T-helper 1 cell treated with Interleukin-12 subunit alpha and Interleukin-12 subunit beta and Interleukin-4 antibody, amounts not matched to agents 30 μg/mL and 1 μg/mL, for 36 hours (primary cell): ENCODE data around the gene BUB1B.

ENCODE experiments used
- H3K27ac Mint-ChIP-seq: one replicate; pipeline ENCODE4 v1.8.0; 2021; ENCODE audit warnings: mild to moderate bottlenecking, mixed read lengths
- H3K27me3 Mint-ChIP-seq: one replicate; pipeline ENCODE4 v1.8.0; 2021; ENCODE audit warnings: low read depth, mixed read lengths
- H3K36me3 Mint-ChIP-seq: one replicate; pipeline ENCODE4 v1.8.0; 2021; ENCODE audit warnings: low read depth, mixed read lengths
- H3K4me1 Mint-ChIP-seq: one replicate; pipeline ENCODE4 v1.8.0; 2021; ENCODE audit warnings: low read depth, mixed read lengths
- H3K4me3 Mint-ChIP-seq: one replicate; pipeline ENCODE4 v1.8.0; 2021; ENCODE audit warnings: mild to moderate bottlenecking, moderate library complexity, mixed read lengths
- H3K9me3 Mint-ChIP-seq: one replicate; pipeline ENCODE4 v1.8.0; 2021; ENCODE audit warnings: mixed read lengths

BUB1B gene

DNA sequence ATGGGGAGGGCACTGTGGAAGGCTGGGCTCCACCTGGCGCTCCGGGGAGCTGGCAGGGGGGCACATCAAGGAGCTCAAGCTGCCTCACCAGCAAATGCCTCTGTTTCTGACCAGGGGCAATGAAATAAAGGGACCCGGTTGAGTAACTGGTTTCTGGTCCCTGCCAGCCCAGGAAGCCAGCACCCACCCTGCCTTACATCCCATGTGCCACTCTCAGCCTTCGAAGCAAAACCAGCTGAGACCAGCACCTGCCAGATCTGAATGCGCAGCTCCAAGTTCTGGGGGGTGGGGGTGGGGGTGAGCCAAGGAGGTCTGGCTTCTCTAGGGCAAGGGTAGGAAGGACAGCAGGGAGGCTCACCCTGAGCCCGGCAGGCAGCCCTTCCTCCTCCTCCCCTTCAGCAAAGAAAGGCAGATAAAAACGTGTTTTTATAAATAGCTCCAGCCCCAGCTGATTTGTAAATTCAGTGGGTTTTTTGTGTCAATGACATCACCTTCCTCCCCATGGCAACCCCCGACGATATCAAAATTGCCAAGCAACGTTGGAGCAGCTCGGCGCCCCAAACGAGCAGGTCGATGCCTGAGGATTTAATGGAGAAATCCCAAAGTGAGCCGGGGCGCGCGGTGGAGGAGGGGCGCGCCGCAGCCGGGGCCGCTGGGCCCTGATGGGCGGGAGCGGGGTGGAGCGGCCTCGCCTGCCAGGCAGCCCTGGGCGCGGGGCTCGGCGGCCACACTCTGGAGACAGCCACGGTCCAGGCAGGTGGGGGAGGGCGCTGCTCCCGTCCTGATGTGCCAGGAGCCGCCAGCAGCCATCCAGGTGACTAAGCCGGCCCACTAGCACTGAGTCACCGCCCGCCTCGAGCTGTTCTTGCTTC, 77.9 kb downstream of the BUB1B start, which contains the start of gene PAK6:
TSS of gene PAK6 (plus strand) at position 532 of the 872 bp plus-strand sequence. CDS start 25,723 bp downstream, outside the sequence.
- H3K9me3 Mint-ChIP-seq: no peaks in the 10 kb centered on the region
- H3K27me3 Mint-ChIP-seq: peaks cover 30% of the 10 kb centered on the region
- H3K36me3 Mint-ChIP-seq: no peaks in the 10 kb centered on the region
- H3K4me1 Mint-ChIP-seq: peaks cover 11% of the 10 kb centered on the region
- no peak within 1 kb of the TSS for H3K27ac Mint-ChIP-seq
- no peak within 1 kb of the TSS for H3K4me3 Mint-ChIP-seq

DNA sequence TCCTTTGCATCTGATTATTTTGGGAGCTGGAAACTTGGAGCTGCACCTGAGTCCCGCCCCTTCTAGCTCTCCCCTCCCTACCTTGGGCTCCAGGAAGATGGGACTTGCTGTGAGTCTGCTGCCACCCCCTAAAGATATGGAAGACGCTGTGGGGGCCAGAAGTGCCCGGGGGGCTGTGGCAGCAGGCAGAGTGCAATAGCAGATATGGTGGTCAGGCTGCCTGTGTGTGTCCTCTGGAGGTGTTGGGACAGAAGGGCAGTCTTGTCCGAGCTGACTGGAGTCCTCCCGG, 78.5 kb downstream of the BUB1B start:
- Mint-ChIP-seq H3K27ac (no peak overlapping the region), H3K27me3 (peaks cover 30% of the 10 kb centered on the region), H3K4me3 (no peak overlapping the region), H3K9me3 (no peaks in the 10 kb centered on the region), H3K36me3 (no peaks in the 10 kb centered on the region), H3K4me1 (peaks cover 11% of the 10 kb centered on the region)

DNA sequence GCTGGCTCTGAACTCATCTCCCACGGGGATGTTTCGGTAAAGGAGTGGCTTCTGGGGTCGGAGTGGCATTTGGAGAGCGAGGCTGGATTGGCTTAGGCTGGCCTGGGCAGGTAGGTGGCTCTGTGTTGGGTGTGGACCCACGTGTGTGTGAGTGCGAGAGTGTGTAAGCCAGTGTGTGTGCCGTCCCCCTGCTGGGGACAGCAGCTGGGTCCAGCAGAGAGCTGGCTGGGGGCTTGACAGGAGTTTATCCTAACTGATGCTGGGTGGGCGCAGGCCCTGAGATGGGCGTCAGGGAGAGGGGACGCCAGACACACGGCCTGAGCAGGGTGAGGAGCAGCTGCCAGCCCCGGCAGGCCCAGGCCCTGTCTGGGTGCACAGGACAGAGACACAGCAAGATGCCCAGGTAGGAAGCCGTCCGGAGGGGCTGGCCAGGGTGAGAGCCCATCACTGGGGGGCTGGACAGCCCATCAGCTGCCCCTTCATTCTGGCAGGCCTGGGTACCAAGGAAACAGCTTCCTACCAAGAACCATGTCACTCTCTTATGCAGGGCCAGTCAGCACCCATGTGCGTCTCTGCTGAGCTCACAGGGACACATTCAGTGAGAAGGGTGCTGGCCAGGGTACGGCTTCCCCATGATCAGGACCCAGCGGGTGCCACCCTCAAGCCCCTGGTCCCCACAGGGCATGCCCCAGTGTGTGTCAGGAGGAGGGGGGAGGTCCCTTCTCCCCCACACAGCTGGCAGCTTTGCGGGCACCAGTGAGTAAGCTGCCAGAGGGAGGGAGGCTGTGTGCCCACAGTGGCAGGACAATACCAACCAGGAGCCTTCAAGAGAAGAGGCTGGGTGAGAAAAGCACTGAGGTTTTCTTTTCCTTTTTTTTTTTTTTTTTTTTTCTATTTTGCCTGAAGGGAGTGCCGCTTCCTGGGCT, 79.1 kb downstream of the BUB1B start:
- peaks cover 30% of the 10 kb centered on the region for H3K27me3 Mint-ChIP-seq
- no peaks in the 10 kb centered on the region for H3K36me3 Mint-ChIP-seq
- H3K4me1 Mint-ChIP-seq: peaks cover 11% of the 10 kb centered on the region
- no peak overlapping the region for H3K27ac Mint-ChIP-seq
- no peaks in the 10 kb centered on the region for H3K9me3 Mint-ChIP-seq
- H3K4me3 Mint-ChIP-seq: no peak overlapping the region

DNA sequence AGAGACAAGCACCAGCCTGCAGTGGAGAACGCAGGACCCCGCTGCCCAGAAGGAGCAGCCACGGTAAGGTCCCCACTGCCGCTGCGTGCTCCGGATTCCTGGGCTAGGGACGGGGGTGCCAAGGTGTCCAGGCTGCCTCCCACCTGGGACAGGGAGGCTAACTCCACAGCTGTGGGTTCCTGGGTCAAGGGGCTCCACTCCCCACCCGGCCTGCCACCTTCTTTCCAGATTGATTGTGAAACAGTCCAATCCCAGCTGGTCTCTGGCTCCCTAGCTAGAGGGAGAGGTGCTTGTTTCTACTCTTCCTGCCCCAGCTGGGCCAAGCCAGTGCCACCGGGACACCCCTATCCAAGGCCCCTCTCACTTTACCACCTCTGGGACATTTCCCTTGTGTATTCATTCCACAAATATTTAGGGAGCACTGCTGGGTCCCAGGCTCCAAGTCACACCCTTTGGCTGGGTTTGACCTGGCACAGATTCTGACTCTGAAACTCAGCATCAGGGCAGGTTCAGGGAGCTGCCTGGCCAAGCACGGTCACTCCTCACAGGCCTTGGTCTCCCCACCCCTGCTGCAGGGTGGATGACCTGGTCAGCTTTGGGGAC, 79.9 kb downstream of the BUB1B start:
- H3K36me3 Mint-ChIP-seq: no peaks in the 10 kb centered on the region
- no peak overlapping the region for H3K27ac Mint-ChIP-seq
- no peaks in the 10 kb centered on the region for H3K9me3 Mint-ChIP-seq
- H3K27me3 Mint-ChIP-seq: peaks cover 30% of the 10 kb centered on the region
- H3K4me3 Mint-ChIP-seq: no peak overlapping the region
- H3K4me1 Mint-ChIP-seq: peaks cover 11% of the 10 kb centered on the region

DNA sequence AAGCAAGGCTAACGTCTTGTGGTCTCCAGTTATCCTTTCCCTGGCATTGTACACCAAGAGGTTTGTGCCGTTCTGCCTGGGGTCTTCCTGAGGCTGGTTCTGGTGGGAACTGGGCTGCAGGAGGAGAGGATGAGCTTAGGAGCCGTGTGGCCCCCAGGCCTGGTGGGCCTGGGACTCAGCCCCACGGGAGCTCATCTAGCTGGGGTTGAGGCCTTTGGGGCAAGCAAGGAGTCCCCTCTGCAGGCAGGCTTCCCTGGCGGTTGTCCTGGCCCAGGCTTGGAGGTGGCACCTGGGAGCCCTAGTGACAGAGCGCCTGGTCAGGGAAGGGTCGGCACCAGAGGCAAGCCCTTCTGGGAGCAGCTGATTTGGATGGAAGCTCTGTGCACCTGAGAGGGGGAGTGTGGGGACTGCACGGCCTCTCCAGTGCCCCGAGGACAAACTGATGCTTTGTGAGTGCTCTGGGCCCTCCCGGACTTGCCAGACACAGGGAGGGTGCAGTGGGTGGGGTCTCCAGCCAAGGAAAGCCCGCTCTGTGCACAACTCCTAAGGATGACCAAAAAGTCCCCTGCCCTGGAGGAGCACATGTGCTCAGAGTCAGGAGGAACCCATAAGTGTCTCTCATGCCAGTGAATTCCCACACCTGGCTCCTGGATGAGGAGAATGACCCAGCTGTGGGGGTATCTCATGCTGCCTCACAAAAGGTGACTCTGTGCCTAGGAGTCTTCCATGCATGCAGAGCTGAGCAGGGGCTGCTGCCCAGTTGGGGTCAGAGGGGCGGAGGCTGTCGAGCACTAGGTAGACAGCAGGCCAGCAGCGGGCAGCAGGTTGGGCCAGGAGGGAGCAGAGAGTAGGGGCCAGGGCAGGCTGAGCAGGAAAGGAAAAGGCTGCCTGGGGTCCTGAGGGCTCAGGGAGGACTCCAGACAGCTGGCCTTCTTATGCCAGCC, 80.7 kb downstream of the BUB1B start:
- Mint-ChIP-seq H3K4me1 (peaks cover 11% of the 10 kb centered on the region), H3K27ac (no peak overlapping the region), H3K27me3 (peaks cover 33% of the 10 kb centered on the region), H3K4me3 (no peak overlapping the region), H3K36me3 (no peaks in the 10 kb centered on the region), H3K9me3 (no peaks in the 10 kb centered on the region)

DNA sequence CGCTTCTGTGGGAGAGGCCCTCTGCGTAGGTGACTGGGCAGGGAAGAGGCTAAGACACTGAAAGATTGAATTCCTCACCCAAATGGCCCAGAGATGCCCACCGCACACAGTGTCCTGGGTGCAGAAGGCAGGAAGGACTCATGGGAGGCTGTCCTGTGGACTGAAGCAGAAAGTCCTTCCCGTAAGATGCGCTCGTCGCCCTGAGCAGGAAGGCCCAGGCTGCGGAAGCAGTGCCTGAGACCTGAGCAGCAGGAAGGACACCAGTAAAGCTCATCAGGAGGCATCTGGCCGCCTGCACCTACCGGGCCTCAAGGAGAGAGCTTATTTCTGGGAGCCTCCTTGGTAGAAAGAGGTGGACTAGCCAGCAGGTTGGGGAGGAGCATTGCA, 81.3 kb downstream of the BUB1B start:
- no peaks in the 10 kb centered on the region for H3K36me3 Mint-ChIP-seq
- no peaks in the 10 kb centered on the region for H3K9me3 Mint-ChIP-seq
- H3K27me3 Mint-ChIP-seq: peaks cover 30% of the 10 kb centered on the region
- H3K4me1 Mint-ChIP-seq: peaks cover 11% of the 10 kb centered on the region
- H3K27ac Mint-ChIP-seq: no peak overlapping the region
- H3K4me3 Mint-ChIP-seq: no peak overlapping the region

DNA sequence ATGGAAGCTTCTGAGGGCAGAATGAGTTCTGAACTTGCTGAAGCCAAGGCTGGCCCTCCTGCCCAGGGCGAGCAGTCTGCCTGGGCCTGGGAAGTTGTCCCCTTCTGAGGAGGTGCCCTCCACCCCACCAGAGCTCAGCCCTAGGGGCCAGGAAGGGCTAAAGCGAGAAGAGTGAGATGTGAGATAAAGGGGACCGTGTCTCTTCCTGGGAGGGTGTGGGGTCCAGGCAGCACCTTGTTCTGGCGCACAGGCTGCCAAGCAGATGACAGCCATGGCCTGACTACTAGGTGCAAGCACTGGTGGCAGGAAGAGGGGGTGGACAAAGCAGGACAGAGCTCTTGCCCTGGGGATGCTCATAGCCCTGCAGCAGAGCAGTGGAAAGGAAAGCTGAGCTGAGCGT, 81.7 kb downstream of the BUB1B start:
- no peaks in the 10 kb centered on the region for H3K9me3 Mint-ChIP-seq
- no peaks in the 10 kb centered on the region for H3K36me3 Mint-ChIP-seq
- H3K4me1 Mint-ChIP-seq: peaks cover 11% of the 10 kb centered on the region
- peaks cover 29% of the 10 kb centered on the region for H3K27me3 Mint-ChIP-seq
- H3K27ac Mint-ChIP-seq: no peak overlapping the region
- H3K4me3 Mint-ChIP-seq: no peak overlapping the region

DNA sequence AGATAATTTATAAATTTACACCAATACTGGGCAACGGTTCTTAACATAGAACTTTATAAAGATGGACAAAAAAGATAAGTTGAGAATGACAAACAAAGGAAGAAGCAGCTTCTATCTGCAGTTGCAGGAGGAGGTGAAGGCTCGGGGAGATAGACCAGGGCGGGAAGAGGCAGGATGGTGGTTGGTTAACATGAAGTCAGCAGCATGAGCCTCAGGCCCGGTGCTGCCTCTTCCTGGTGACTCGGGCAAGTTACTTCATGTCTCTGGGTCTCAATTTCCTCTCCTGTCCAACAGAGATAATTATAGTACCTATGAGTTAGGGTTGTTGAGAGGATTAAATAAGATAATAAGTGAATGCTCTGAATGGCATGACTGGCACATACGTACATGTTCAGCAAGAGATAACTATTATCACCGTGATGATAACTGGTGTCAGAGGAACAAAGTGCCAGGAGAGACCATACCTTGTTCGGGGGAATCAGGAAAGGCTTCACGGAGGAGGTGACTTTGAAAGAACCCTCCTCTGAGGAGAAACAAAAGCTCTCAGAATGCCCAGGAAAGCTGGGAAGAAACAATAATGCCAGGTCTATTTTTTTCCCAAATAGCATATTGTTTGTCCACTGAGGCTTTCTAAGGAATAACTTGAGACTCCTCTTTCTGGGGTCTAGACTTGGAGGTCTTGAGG, 82.4 kb downstream of the BUB1B start:
- H3K4me1 Mint-ChIP-seq: peaks cover 8% of the 10 kb centered on the region
- no peak overlapping the region for H3K27ac Mint-ChIP-seq
- H3K27me3 Mint-ChIP-seq: peaks cover 22% of the 10 kb centered on the region
- no peaks in the 10 kb centered on the region for H3K9me3 Mint-ChIP-seq
- no peak overlapping the region for H3K4me3 Mint-ChIP-seq
- H3K36me3 Mint-ChIP-seq: no peaks in the 10 kb centered on the region

DNA sequence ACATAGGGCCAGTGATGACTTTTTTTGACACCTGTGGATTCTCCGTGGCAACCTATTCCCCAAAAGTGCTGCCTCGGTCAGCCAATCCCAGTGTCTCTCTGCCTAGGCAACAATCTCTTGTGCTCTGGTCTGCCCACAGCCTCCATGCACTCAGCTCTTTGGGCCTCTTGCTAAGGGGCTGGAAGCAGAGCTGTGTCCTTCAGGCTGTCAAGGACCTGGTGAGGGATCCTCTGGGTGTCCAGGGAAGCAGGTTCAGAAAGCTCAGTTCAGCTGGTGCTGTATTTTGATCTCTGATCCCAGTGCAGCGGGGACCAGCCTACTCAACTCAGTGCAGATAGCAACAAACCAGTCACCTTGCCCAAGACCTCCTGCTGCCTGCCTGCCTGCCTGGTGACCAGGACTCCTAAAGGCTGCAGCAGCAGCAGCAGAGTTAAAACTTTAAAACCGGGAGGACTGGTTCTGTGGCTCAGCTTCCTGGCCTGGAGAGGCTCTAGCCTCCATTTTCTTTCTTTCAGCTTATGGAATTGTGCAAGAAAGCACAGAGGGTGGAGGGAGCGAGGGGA, 84.2 kb downstream of the BUB1B start:
- H3K27ac Mint-ChIP-seq: no peak overlapping the region
- H3K27me3 Mint-ChIP-seq: peaks cover 16% of the 10 kb centered on the region
- H3K9me3 Mint-ChIP-seq: no peaks in the 10 kb centered on the region
- H3K4me1 Mint-ChIP-seq: peaks cover 5% of the 10 kb centered on the region
- H3K36me3 Mint-ChIP-seq: no peaks in the 10 kb centered on the region
- no peak overlapping the region for H3K4me3 Mint-ChIP-seq

DNA sequence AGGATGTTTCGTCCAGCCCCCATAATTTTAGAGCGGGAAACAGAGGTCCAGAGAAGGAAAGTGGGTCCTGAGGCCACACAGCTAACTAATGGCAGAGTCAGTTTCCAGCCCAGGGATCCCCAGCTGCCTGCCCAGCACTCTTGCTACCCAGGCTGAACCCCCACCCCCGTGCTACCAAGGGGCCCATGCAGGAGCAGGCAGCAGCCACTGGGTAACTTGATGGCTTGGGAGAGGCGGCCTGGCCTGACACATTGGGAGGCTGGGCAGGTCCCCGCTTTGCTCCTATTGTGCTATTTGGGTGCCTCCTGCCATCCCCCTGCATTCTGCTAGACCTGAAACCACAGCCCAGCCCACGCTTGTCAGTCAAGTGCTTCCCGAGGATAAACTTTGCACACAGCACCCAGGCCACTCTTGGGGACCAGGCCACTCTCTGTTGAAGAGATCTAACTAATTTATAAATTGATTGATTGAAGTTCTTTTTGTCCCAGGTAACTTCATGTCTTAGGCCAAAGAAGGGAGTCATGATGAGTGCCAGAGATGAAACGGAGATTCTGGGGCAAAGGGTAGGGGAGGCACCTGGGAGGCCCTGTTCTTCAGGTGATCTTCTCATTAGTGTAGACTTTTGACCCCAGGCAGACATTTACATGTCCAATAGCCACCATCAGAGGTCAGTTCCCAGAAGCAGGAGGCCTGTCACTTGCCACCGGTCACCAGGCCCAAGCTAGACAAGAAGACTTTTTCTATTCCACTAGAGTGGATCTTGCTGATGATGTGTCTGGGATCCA, 85.0 kb downstream of the BUB1B start:
- no peak overlapping the region for H3K27ac Mint-ChIP-seq
- no peaks in the 10 kb centered on the region for H3K9me3 Mint-ChIP-seq
- H3K27me3 Mint-ChIP-seq: peaks cover 22% of the 10 kb centered on the region
- no peaks in the 10 kb centered on the region for H3K36me3 Mint-ChIP-seq
- peaks cover 5% of the 10 kb centered on the region for H3K4me1 Mint-ChIP-seq
- H3K4me3 Mint-ChIP-seq: no peak overlapping the region

DNA sequence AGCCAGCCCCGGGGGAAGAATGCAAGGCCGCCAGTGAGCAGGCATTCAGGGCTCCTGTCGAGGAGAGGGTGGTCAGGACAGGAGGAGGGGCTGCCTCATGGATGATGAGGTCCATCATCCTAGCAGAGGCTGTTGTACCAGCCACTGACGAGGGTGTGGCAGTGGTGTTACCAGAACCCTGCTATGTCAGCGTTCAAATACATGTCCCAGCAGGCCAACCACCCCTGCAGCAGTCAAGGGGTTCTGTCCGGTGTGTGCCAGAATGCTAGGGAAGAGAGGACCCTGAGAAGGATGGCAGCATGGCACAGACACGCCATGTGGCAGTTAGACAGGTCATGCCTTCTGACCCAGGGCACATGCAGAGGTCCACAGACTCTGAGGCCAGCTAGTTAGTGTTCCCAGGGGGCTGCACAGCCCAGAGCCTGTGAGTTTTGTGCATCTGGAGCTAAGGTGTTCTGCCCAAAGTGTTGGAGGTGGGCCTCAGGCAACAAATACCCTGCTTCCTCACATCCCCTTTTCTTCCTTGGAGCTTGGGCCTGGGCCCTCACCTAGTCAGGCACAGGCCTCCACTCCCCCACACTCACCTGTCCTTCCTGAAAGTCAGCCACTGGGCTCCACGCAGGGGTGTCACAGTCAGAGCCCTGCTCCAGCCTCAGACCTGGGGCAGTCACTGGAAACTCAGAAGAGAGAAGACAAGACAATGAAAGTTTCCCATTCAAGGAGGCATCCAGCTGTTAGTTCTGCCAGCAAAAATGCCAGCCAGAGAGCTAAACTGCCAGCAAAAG, 85.8 kb downstream of the BUB1B start:
- H3K9me3 Mint-ChIP-seq: no peaks in the 10 kb centered on the region
- H3K27ac Mint-ChIP-seq: no peak overlapping the region
- H3K27me3 Mint-ChIP-seq: peaks cover 30% of the 10 kb centered on the region
- peaks cover 5% of the 10 kb centered on the region for H3K4me1 Mint-ChIP-seq
- H3K36me3 Mint-ChIP-seq: no peaks in the 10 kb centered on the region
- no peak overlapping the region for H3K4me3 Mint-ChIP-seq

DNA sequence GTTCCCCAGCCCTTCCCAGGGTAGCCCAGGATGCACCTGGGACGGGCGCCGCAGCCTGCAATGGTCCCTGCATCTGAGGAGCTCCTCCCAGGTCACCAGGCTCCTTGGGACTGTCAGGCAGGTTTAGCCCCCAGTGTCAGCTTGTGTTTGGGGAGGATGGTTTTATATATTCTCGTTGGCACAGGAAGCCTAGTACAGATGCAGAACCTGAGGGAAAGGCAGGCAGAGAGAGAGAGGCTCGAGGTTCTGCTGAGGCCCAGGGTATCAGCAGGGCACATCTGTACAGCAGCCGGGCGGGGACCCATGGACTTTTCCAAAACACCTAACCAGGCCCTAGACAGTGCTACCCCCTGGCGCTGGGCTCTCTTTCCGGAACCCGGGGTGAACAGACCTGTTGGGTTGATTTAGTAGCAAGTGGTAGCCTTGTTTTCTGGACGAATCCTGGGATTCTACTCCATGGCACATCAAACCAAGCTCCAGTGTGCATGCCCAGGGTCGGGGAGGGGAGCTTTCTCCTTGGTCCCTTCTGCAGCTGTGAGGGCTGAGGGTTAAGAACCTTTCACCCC, 86.6 kb downstream of the BUB1B start:
- H3K27me3 Mint-ChIP-seq: peaks cover 33% of the 10 kb centered on the region
- no peak overlapping the region for H3K4me3 Mint-ChIP-seq
- no peak overlapping the region for H3K27ac Mint-ChIP-seq

More for the DNA sequence above, 86.6 kb downstream of the BUB1B start:
- Mint-ChIP-seq H3K36me3 (no peaks in the 10 kb centered on the region), H3K9me3 (no peaks in the 10 kb centered on the region), H3K4me1 (peaks cover 5% of the 10 kb centered on the region)
